Measurements from ENCODE around the gene HEBP1. TPM values are rescaled to one million over a fixed set of nuclear protein-coding genes. Genes with fewer than 3 reads are reported as not detected.

The HEBP1 gene
- total RNA-seq, 3 donors from 2014 or later (not counting 1 experiment from before 2014, with no cell fraction given): 10.8 to 13.5 (median 11.9) TPM

GRCh38 chr12:12987421-12987820 lies 12.6 kb downstream of the HEBP1 start:
- Mint-ChIP-seq H3K4me3 (no peak overlapping the region), H3K36me3 (peaks cover 5% of the 10 kb centered on the region), H3K9me3 (no peaks in the 10 kb centered on the region), H3K27me3 (ENCODE audit: low read depth in 2 of 2) (no peaks in the 10 kb centered on the region), H3K27ac (no peak overlapping the region), H3K4me1 (no peaks in the 10 kb centered on the region)
- no peak for DNase-seq
- H3K27ac ChIP-seq (ENCODE audit: low read length): no peak overlapping the region
- H3K36me3 ChIP-seq (ENCODE audit: control insufficient read depth, insufficient read depth, low read length): peaks cover 7% of the 10 kb centered on the region
- H3K9me3 ChIP-seq (ENCODE audit: control insufficient read depth, insufficient read depth, low read length): no peaks in the 10 kb centered on the region
- ATAC-seq: no peak
- H3K27me3 ChIP-seq (ENCODE audit: control insufficient read depth, insufficient read depth, low read length): no peaks in the 10 kb centered on the region
- TF ChIP-seq CTCF (IDR thresholded peaks at IDR 0.05): no peak
- intact Hi-C loops (cut with micrococcal nuclease): no loop called here
- WGBS (ENCODE audit: insufficient coverage): 61% methylated on average over 3 of the region's 5 CpGs
- H3K4me1 ChIP-seq (ENCODE audit: control insufficient read depth, insufficient read depth, low read length): no peaks in the 10 kb centered on the region
- no peak overlapping the region for H3K4me3 ChIP-seq (ENCODE audit: low read length)

GRCh38 chr12:12986775-12987331 lies 13.2 kb downstream of the HEBP1 start:
- Histone ChIP-seq H3K9me3 (ENCODE audit: control insufficient read depth, insufficient read depth, low read length) (no peaks in the 10 kb centered on the region), H3K27ac (ENCODE audit: low read length) (no peak overlapping the region), H3K4me3 (ENCODE audit: low read length) (no peak overlapping the region), H3K4me1 (ENCODE audit: control insufficient read depth, insufficient read depth, low read length) (no peaks in the 10 kb centered on the region), H3K36me3 (ENCODE audit: control insufficient read depth, insufficient read depth, low read length) (peaks cover 7% of the 10 kb centered on the region), H3K27me3 (ENCODE audit: control insufficient read depth, insufficient read depth, low read length) (no peaks in the 10 kb centered on the region)
- ATAC-seq (no peak), DNase-seq (no peak)
- no peak for TF ChIP-seq CTCF (IDR thresholded peaks at IDR 0.05)
- Mint-ChIP-seq H3K4me1 (no peaks in the 10 kb centered on the region), H3K27me3 (ENCODE audit: low read depth in 2 of 2) (no peaks in the 10 kb centered on the region), H3K27ac (no peak overlapping the region), H3K36me3 (peaks cover 5% of the 10 kb centered on the region), H3K4me3 (no peak overlapping the region), H3K9me3 (no peaks in the 10 kb centered on the region)
- intact Hi-C loops (cut with micrococcal nuclease): no loop called here
- WGBS (ENCODE audit: insufficient coverage): 97% methylated on average over 10 of the region's 10 CpGs

GRCh38 chr12:12985817-12986408 lies 14.2 kb downstream of the HEBP1 start:
- Histone ChIP-seq H3K4me3 (ENCODE audit: low read length) (no peak overlapping the region), H3K27ac (ENCODE audit: low read length) (no peak overlapping the region), H3K9me3 (ENCODE audit: control insufficient read depth, insufficient read depth, low read length) (no peaks in the 10 kb centered on the region), H3K27me3 (ENCODE audit: control insufficient read depth, insufficient read depth, low read length) (no peaks in the 10 kb centered on the region), H3K36me3 (ENCODE audit: control insufficient read depth, insufficient read depth, low read length) (peaks cover 10% of the 10 kb centered on the region), H3K4me1 (ENCODE audit: control insufficient read depth, insufficient read depth, low read length) (no peaks in the 10 kb centered on the region)
- H3K4me1 Mint-ChIP-seq: no peaks in the 10 kb centered on the region
- H3K27ac Mint-ChIP-seq: no peak overlapping the region
- peak; percentile 37 for TF ChIP-seq CTCF (IDR thresholded peaks at IDR 0.05)
- no peak overlapping the region for H3K4me3 Mint-ChIP-seq
- peak in 1 of 2 donors; percentile 37 for DNase-seq
- 97% methylated on average over 4 of the region's 4 CpGs for WGBS (ENCODE audit: insufficient coverage)
- H3K27me3 Mint-ChIP-seq (ENCODE audit: low read depth in 2 of 2): no peaks in the 10 kb centered on the region
- intact Hi-C loops (cut with micrococcal nuclease): no loop called here
- ATAC-seq: peak in 2 of 3 donors; percentile 60 to 65
- H3K36me3 Mint-ChIP-seq: peaks cover 5% of the 10 kb centered on the region
- no peaks in the 10 kb centered on the region for H3K9me3 Mint-ChIP-seq

GRCh38 chr12:12984149-12984548 lies 15.9 kb downstream of the HEBP1 start:
- Mint-ChIP-seq H3K27me3 (ENCODE audit: low read depth in 2 of 2) (no peaks in the 10 kb centered on the region), H3K4me3 (no peak overlapping the region), H3K36me3 (peaks cover 5% of the 10 kb centered on the region), H3K9me3 (no peaks in the 10 kb centered on the region), H3K27ac (no peak overlapping the region), H3K4me1 (no peaks in the 10 kb centered on the region)
- H3K4me3 ChIP-seq (ENCODE audit: low read length): no peak overlapping the region
- H3K36me3 ChIP-seq (ENCODE audit: control insufficient read depth, insufficient read depth, low read length): peaks cover 10% of the 10 kb centered on the region
- H3K9me3 ChIP-seq (ENCODE audit: control insufficient read depth, insufficient read depth, low read length): no peaks in the 10 kb centered on the region
- no peak for TF ChIP-seq CTCF (IDR thresholded peaks at IDR 0.05)
- no peak for DNase-seq
- no peak for ATAC-seq
- H3K27ac ChIP-seq (ENCODE audit: low read length): no peak overlapping the region
- WGBS (ENCODE audit: insufficient coverage): 91% methylated on average over 3 of the region's 5 CpGs
- no peaks in the 10 kb centered on the region for H3K4me1 ChIP-seq (ENCODE audit: control insufficient read depth, insufficient read depth, low read length)
- H3K27me3 ChIP-seq (ENCODE audit: control insufficient read depth, insufficient read depth, low read length): no peaks in the 10 kb centered on the region
- intact Hi-C loops (cut with micrococcal nuclease): no loop called here

Measured in natural killer cell (primary cell).